HL-60 (cell line): ENCODE data around the gene CRTC3.

Source experiments
- CTCF ChIP-seq: IDR thresholded peaks from one replicate; pipeline ENCODE4 v1.5.1; 2011; ENCODE audit warnings: low read length, control low read depth, inconsistent platforms; ENCODE audit not compliant: insufficient read depth
- GABPA ChIP-seq: IDR thresholded peaks from 2 replicates; pipeline ENCODE4 v1.6.1; 2012; ENCODE audit warnings: low read depth
- POLR2AphosphoS5 ChIP-seq: IDR thresholded peaks from 2 replicates; pipeline ENCODE4 v1.6.1; 2012; ENCODE audit warnings: low read depth
- TF ChIP-seq, protein P1 (sequence below): IDR thresholded peaks from 2 replicates; pipeline ENCODE4 v1.6.1; 2012; ENCODE audit warnings: low read depth; ENCODE audit not compliant: insufficient replicate concordance

GRCh38 chr15:90599116-90599515 is 69.4 kb downstream of the CRTC3 start:
- TF ChIP-seq CTCF = no peak
- TF ChIP-seq POLR2AphosphoS5 = no peak
- no peak for TF ChIP-seq GABPA
- TF ChIP-seq, protein P1, sequence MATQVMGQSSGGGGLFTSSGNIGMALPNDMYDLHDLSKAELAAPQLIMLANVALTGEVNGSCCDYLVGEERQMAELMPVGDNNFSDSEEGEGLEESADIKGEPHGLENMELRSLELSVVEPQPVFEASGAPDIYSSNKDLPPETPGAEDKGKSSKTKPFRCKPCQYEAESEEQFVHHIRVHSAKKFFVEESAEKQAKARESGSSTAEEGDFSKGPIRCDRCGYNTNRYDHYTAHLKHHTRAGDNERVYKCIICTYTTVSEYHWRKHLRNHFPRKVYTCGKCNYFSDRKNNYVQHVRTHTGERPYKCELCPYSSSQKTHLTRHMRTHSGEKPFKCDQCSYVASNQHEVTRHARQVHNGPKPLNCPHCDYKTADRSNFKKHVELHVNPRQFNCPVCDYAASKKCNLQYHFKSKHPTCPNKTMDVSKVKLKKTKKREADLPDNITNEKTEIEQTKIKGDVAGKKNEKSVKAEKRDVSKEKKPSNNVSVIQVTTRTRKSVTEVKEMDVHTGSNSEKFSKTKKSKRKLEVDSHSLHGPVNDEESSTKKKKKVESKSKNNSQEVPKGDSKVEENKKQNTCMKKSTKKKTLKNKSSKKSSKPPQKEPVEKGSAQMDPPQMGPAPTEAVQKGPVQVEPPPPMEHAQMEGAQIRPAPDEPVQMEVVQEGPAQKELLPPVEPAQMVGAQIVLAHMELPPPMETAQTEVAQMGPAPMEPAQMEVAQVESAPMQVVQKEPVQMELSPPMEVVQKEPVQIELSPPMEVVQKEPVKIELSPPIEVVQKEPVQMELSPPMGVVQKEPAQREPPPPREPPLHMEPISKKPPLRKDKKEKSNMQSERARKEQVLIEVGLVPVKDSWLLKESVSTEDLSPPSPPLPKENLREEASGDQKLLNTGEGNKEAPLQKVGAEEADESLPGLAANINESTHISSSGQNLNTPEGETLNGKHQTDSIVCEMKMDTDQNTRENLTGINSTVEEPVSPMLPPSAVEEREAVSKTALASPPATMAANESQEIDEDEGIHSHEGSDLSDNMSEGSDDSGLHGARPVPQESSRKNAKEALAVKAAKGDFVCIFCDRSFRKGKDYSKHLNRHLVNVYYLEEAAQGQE = no peak
